Gastrocnemius medialis (tissue), 4 donors: ENCODE results near the gene CPLX4.

Experiments used
- CTCF ChIP-seq, 5 experiments: fragments of 450-650 bp in 3 of 5; fragments of 200-600 bp in 2 of 5; sonication (generic) in 2 of 5; IDR thresholded peaks in 4 of 5; conservative IDR thresholded peaks in 1 of 5; 1 replicate in 4 of 5; 2 replicates in 1 of 5; pipeline ENCODE4 v1.5.1; 2016 to 2019; ENCODE audit warnings: antibody characterized with exemption in 5 of 5, mild to moderate bottlenecking in 3 of 5, moderate library complexity in 3 of 5
- POLR2A ChIP-seq, 2 donors: fragments of 450-650 bp; IDR thresholded peaks; one replicate each; pipeline ENCODE4 v1.6.1; 2017; ENCODE audit warnings: antibody characterized with exemption in 2 of 2, mild to moderate bottlenecking in 2 of 2, moderate library complexity in 2 of 2

- TF ChIP-seq CTCF (IDR thresholded peaks at IDR 0.05 in 4 of 5, conservative IDR thresholded peaks at IDR 0.05 in 1 of 5) (no peak), POLR2A (IDR thresholded peaks at IDR 0.05) (no peak)
Measured at GRCh38 chr18:59246796-59247195, 71.7 kb downstream of the CPLX4 start.
